Esophagus squamous epithelium (tissue), 5 donors: ENCODE data around the gene IVD. TPM values are rescaled to one million over a fixed set of nuclear protein-coding genes. Genes with fewer than 3 reads are reported as not detected.

Source experiments
- DNase-seq: peaks from one replicate; lab custom pipeline; 2025; lab: John Stamatoyannopoulos, UW
- H3K27ac ChIP-seq, 4 donors: fragments of 200-600 bp; sonication (generic); one replicate each; pipeline ENCODE4 v1.5.1; 2016 to 2019; ENCODE audit warnings: mild to moderate bottlenecking in 1 of 4
- H3K27me3 ChIP-seq, 4 donors: fragments of 200-600 bp; sonication (generic); 1 replicate in 3 of 4; 2 replicates in 1 of 4; pipeline versions ENCODE4 v1.5.1 to v1.6.0; 2017 to 2021; ENCODE audit warnings: antibody characterized with exemption in 1 of 4
- H3K36me3 ChIP-seq, 3 donors: fragments of 200-600 bp; sonication (generic); one replicate each; pipeline ENCODE4 v1.5.1; 2016 to 2019
- H3K4me1 ChIP-seq, 3 donors: fragments of 200-600 bp; sonication (generic); one replicate each; pipeline ENCODE4 v1.5.1; 2017 to 2019
- H3K4me3 ChIP-seq, 4 donors: fragments of 200-600 bp; sonication (generic); 1 replicate in 3 of 4; 2 replicates in 1 of 4; pipeline ENCODE4 v1.5.1; 2016 to 2019; ENCODE audit warnings: mild to moderate bottlenecking in 2 of 4, moderate library complexity in 1 of 4
- H3K9me3 ChIP-seq, 3 donors: fragments of 200-600 bp; sonication (generic); one replicate each; pipeline ENCODE4 v1.5.1; 2016 to 2019
- CTCF ChIP-seq, 6 experiments: fragments of 450-650 bp in 4 of 6; fragments of 200-600 bp in 2 of 6; sonication (generic) in 2 of 6; IDR thresholded peaks; one replicate each; pipeline ENCODE4 v1.5.1; 2016 to 2019; ENCODE audit warnings: antibody characterized with exemption in 6 of 6, mild to moderate bottlenecking in 4 of 6, moderate library complexity in 4 of 6
- POLR2A ChIP-seq, 4 donors: fragments of 450-650 bp; IDR thresholded peaks; one replicate each; pipeline ENCODE4 v1.6.1; 2017; ENCODE audit warnings: antibody characterized with exemption in 4 of 4, mild to moderate bottlenecking in 4 of 4, moderate library complexity in 3 of 4
- WGBS, 2 donors: methylation state at CpG; one replicate each; pipeline ENCODE4 v1.1.5; 2018; 5-methylcytosine and 5-hydroxymethylcytosine counted together
- intact Hi-C: fragments of 100-400 bp; cut with DNase I; formaldehyde crosslinking; loops from one replicate; pipeline ENCODE4 v1.15.0; 2022
- total RNA-seq, 4 donors: library from RNA; depleted of rRNA; stranded (reverse); fragments of >200 nt; gene quantifications; one replicate each; pipeline ENCODE4 v1.1.0, GENCODE V29; 2016
- donor health status: DM: yes; HTN: yes; CAD: no.

Gene IVD
- total RNA-seq, 4 donors from 2014 or later = 10.7 to 42.2 (median 15.4) TPM

GRCh38 chr15:40464595-40465185 is 59.1 kb downstream of the IVD start:
- 94 to 100% methylated on average over 2 of the region's 3 CpGs for WGBS, 2 donors
- Histone ChIP-seq H3K27me3 (no peaks in the 10 kb centered on the region), H3K36me3 (peaks cover 5 to 75% (median 11%) of the 10 kb centered on the region in 3 donors), H3K4me1 (peaks cover 0 to 28% (median 0%) of the 10 kb centered on the region in 3 donors), H3K9me3 (no peaks in the 10 kb centered on the region), H3K27ac (no peak overlapping the region), H3K4me3 (no peak overlapping the region)
- TF ChIP-seq POLR2A (IDR thresholded peaks at IDR 0.05) (no peak), CTCF (IDR thresholded peaks at IDR 0.05) (no peak)
- no peak for DNase-seq
- intact Hi-C loops = no loop called here

- H3K4me1 ChIP-seq = peaks cover 5 to 37% (median 9%) of the 10 kb centered on the region in 3 donors
- intact Hi-C loops = no loop called here
- no peaks in the 10 kb centered on the region for H3K9me3 ChIP-seq
- H3K27ac ChIP-seq = no peak overlapping the region
- no peaks in the 10 kb centered on the region for H3K27me3 ChIP-seq
- TF ChIP-seq POLR2A (IDR thresholded peaks at IDR 0.05) (no peak), CTCF (IDR thresholded peaks at IDR 0.05) (no peak)
- 100% methylated on average over 2 to 5 of the region's 10 CpGs for WGBS, 2 donors
- no peak for DNase-seq
- H3K36me3 ChIP-seq = peaks cover 5 to 64% (median 9%) of the 10 kb centered on the region in 3 donors
- no peak overlapping the region for H3K4me3 ChIP-seq
These were observed 60.3 kb downstream of the IVD start for GRCh38 chr15:40465939-40466338.

GRCh38 chr15:40466426-40467260 is 61.0 kb downstream of the IVD start:
- Histone ChIP-seq H3K4me3 (no peak overlapping the region), H3K9me3 (no peaks in the 10 kb centered on the region), H3K27ac (no peak overlapping the region), H3K27me3 (no peaks in the 10 kb centered on the region), H3K4me1 (peaks cover 6 to 44% (median 9%) of the 10 kb centered on the region in 3 donors), H3K36me3 (peaks cover 5 to 57% (median 9%) of the 10 kb centered on the region in 3 donors)
- no peak for DNase-seq
- intact Hi-C loops = no loop called here
- no peak for TF ChIP-seq POLR2A (IDR thresholded peaks at IDR 0.05)
- WGBS, 2 donors = 27 to 67% methylated on average over 2 to 7 of the region's 7 CpGs

GRCh38 chr15:40467261-40467615 is 61.6 kb downstream of the IVD start:
- no peak for TF ChIP-seq CTCF (IDR thresholded peaks at IDR 0.05)
- TF ChIP-seq POLR2A (IDR thresholded peaks at IDR 0.05) = no peak
- Histone ChIP-seq H3K36me3 (peaks cover under 1 to 51% (median 9%) of the 10 kb centered on the region in 3 donors), H3K4me3 (no peak overlapping the region), H3K27me3 (no peaks in the 10 kb centered on the region), H3K27ac (no peak overlapping the region), H3K4me1 (peaks cover 12 to 50% (median 13%) of the 10 kb centered on the region in 3 donors), H3K9me3 (no peaks in the 10 kb centered on the region)
- no peak for DNase-seq
- intact Hi-C loops = no loop called here

- no peak for TF ChIP-seq CTCF (IDR thresholded peaks at IDR 0.05)
- TF ChIP-seq POLR2A (IDR thresholded peaks at IDR 0.05) = no peak
- intact Hi-C loops = no loop called here
- Histone ChIP-seq H3K4me3 (no peak overlapping the region), H3K27ac (no peak overlapping the region), H3K4me1 (peaks cover 16 to 56% (median 17%) of the 10 kb centered on the region in 3 donors), H3K9me3 (no peaks in the 10 kb centered on the region), H3K36me3 (peaks cover 0 to 34% (median 7%) of the 10 kb centered on the region in 3 donors), H3K27me3 (no peaks in the 10 kb centered on the region)
- whole genome bisulfite sequencing, 2 donors = 88 to 90% methylated on average over 2 to 4 of the region's 4 CpGs
- no peak for DNase-seq
These were observed 63.3 kb downstream of the IVD start for GRCh38 chr15:40468898-40469331.
